ENCODE results near the gene TGFB2. TPM values are rescaled to one million over a fixed set of nuclear protein-coding genes. Genes with fewer than 3 reads are reported as not detected.

Gene TGFB2
- total RNA-seq, 2 experiments from 2014 or later, result 0.11 TPM

GRCh38 chr1:218421531-218421930, 76.4 kb downstream of the TGFB2 start:
- Histone ChIP-seq H3K27me3 (ENCODE audit: control insufficient read depth in 1 of 2, insufficient read depth in 2 of 2, low read length in 2 of 2) (no peaks in the 10 kb centered on the region), H3K36me3 (ENCODE audit: insufficient read depth, low read length) (no peaks in the 10 kb centered on the region), H3K27ac (ENCODE audit: low read depth in 1 of 2, low read length in 2 of 2) (no peak overlapping the region), H3K9me3 (ENCODE audit: control insufficient read depth in 1 of 2, insufficient read depth in 1 of 2, low read length in 2 of 2) (peaks cover 0 to 8% of the 10 kb centered on the region in 2 experiments), H3K4me3 (ENCODE audit: low read length) (no peak overlapping the region), H3K4me1 (ENCODE audit: insufficient read depth, low read length) (no peaks in the 10 kb centered on the region)
- CTCF ChIA-PET, result no interaction called here
- POLR2A ChIA-PET, result no interaction called here
- no peak for TF ChIP-seq CTCF (IDR thresholded peaks at IDR 0.05)
- DNase-seq (no peak), ATAC-seq (ENCODE audit: poor library complexity) (no peak)
- no peaks in the 10 kb centered on the region for H3K4me1 Mint-ChIP-seq (ENCODE audit: low read depth)
- no peaks in the 10 kb centered on the region for H3K36me3 Mint-ChIP-seq (ENCODE audit: low read depth)
- no peak overlapping the region for H3K4me3 Mint-ChIP-seq
- no peaks in the 10 kb centered on the region for H3K27me3 Mint-ChIP-seq
- intact Hi-C loops (cut with DNase I, micrococcal nuclease), result no loop called here
- peaks cover 4% of the 10 kb centered on the region for H3K9me3 Mint-ChIP-seq
- no peak overlapping the region for H3K27ac Mint-ChIP-seq

DNA sequence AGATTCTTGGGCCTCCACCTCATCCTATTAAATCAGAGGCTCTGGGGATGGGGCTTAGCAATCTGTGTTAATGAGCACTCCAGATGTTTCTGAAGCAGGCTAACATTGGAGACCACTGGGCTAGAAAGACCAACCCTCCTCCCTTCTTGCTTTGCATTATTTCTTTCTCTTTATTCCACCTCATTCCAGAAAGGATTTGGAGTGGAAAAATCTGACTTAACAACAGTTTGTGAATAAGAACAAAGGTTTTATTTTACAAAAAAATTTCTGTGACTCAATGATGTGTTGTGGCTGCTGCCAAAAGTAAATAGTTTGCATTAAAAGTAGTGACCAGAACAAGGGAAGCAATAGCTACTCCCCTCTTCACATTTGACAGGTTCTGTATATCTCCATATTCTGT, 79.4 kb downstream of the TGFB2 start:
- no peak overlapping the region for H3K4me3 ChIP-seq (ENCODE audit: low read length)
- no peaks in the 10 kb centered on the region for H3K9me3 ChIP-seq (ENCODE audit: control insufficient read depth in 1 of 2, insufficient read depth in 1 of 2, low read length in 2 of 2)
- no peak for TF ChIP-seq CTCF (IDR thresholded peaks at IDR 0.05)
- no peaks in the 10 kb centered on the region for H3K4me1 ChIP-seq (ENCODE audit: insufficient read depth, low read length)
- no peaks in the 10 kb centered on the region for H3K36me3 Mint-ChIP-seq (ENCODE audit: low read depth)
- intact Hi-C loops (cut with DNase I, micrococcal nuclease), result no loop called here
- POLR2A ChIA-PET, result no interaction called here
- H3K27me3 Mint-ChIP-seq, result peaks cover 3% of the 10 kb centered on the region
- no peak overlapping the region for H3K27ac Mint-ChIP-seq
- H3K27ac ChIP-seq (ENCODE audit: low read depth in 1 of 2, low read length in 2 of 2), result no peak overlapping the region
- no peaks in the 10 kb centered on the region for H3K36me3 ChIP-seq (ENCODE audit: insufficient read depth, low read length)
- H3K4me3 Mint-ChIP-seq, result no peak overlapping the region
- no peaks in the 10 kb centered on the region for H3K4me1 Mint-ChIP-seq (ENCODE audit: low read depth)
- ATAC-seq (ENCODE audit: poor library complexity), result no peak
- DNase-seq, result no peak
- H3K27me3 ChIP-seq (ENCODE audit: control insufficient read depth in 1 of 2, insufficient read depth in 2 of 2, low read length in 2 of 2), result no peaks in the 10 kb centered on the region
- H3K9me3 Mint-ChIP-seq, result no peaks in the 10 kb centered on the region
- CTCF ChIA-PET, result no interaction called here

DNA sequence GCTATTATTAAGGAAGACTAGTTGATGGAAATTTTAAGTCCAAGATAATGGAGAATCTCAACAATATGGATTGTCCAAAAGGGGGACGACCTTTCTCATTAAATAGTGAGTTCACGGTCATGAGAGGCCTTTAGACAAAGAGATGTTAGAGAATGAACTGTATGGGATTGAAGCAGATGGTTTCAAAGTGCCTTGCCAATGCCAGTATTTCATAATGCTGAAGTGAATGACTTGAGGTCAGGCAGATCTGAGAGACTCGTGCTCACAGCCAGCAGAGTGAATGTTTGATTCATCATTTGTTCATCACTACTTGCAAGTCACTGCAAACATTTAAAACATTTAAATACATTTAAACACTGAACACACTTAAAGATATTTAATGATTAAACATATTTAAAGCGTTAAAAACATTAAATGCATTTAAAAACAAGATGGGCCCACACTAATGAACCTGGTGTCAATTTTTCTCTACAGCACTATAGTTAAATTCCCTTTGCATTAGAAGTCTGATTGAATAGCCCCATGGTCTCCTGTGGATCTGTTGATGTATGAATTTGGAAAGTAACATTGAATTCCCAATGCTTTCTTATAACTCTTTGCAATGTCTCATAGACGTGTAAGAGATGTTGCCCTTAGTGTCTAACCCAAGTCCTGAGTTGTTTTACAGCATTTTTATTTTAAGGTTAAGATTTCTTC, 80.7 kb downstream of the TGFB2 start:
- POLR2A ChIA-PET, result no interaction called here
- H3K27me3 ChIP-seq (ENCODE audit: control insufficient read depth in 1 of 2, insufficient read depth in 2 of 2, low read length in 2 of 2), result no peaks in the 10 kb centered on the region
- H3K4me3 ChIP-seq (ENCODE audit: low read length), result no peak overlapping the region
- no peak overlapping the region for H3K27ac Mint-ChIP-seq
- no peak overlapping the region for H3K4me3 Mint-ChIP-seq
- no peak for DNase-seq
- no peaks in the 10 kb centered on the region for H3K36me3 ChIP-seq (ENCODE audit: insufficient read depth, low read length)
- CTCF ChIA-PET, result no interaction called here
- H3K9me3 Mint-ChIP-seq, result no peaks in the 10 kb centered on the region
- H3K36me3 Mint-ChIP-seq (ENCODE audit: low read depth), result no peaks in the 10 kb centered on the region
- peaks cover 4% of the 10 kb centered on the region for H3K27me3 Mint-ChIP-seq
- H3K4me1 ChIP-seq (ENCODE audit: insufficient read depth, low read length), result no peaks in the 10 kb centered on the region
- no peak for TF ChIP-seq CTCF (IDR thresholded peaks at IDR 0.05)
- intact Hi-C loops (cut with DNase I, micrococcal nuclease), result no loop called here
- H3K27ac ChIP-seq (ENCODE audit: low read depth in 1 of 2, low read length in 2 of 2), result no peak overlapping the region
- no peaks in the 10 kb centered on the region for H3K9me3 ChIP-seq (ENCODE audit: control insufficient read depth in 1 of 2, insufficient read depth in 1 of 2, low read length in 2 of 2)
- ATAC-seq (ENCODE audit: poor library complexity), result no peak
- H3K4me1 Mint-ChIP-seq (ENCODE audit: low read depth), result no peaks in the 10 kb centered on the region

All from CD4-positive, alpha-beta T cell (primary cell).